GM21367 (cell line): ENCODE data around the gene OR9A4.
"Not testable (repeated sequence)": the region's sequence is repeated elsewhere in the genome, so short reads cannot be mapped to it uniquely, and the experiment has no call there.

ENCODE experiments used
- ATAC-seq: cut with Tn5 transposase; IDR thresholded peaks from one replicate; pipeline ENCODE4 v1.9.1; 2021; ENCODE audit not compliant: unreplicated experiment

The OR9A4 gene, protein sequence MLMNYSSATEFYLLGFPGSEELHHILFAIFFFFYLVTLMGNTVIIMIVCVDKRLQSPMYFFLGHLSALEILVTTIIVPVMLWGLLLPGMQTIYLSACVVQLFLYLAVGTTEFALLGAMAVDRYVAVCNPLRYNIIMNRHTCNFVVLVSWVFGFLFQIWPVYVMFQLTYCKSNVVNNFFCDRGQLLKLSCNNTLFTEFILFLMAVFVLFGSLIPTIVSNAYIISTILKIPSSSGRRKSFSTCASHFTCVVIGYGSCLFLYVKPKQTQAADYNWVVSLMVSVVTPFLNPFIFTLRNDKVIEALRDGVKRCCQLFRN

GRCh38 chr7:141916099-141916498 lies at the start of gene OR9A4:
OR9A4 (plus strand) TSS chr7:141916399; CDS start chr7:141918876, 2,477 bp downstream.
- no peak for ATAC-seq

DNA sequence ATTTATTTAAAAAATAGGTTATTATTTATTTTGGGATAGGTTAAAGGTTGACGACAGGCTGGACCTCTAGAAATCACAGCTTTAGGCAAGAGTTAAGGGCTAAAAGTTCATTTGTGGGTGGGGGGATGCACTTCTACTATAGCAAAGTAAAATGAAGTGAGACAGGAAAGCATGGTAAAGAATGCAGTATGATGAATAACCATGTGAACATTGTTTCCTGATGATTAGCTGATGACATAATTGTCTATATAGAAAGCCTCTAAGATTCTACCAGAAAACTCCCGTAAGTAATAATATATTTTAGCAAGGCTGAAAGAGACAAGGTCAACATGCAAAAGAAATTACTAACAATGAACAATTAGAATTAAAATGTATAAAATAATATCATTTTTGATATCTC lies 49.2 kb upstream of the OR9A4 start:
- ATAC-seq: no peak

- ATAC-seq: no peak
Measured at GRCh38 chr7:141872931-141873330, 43.3 kb upstream of the OR9A4 start.

DNA sequence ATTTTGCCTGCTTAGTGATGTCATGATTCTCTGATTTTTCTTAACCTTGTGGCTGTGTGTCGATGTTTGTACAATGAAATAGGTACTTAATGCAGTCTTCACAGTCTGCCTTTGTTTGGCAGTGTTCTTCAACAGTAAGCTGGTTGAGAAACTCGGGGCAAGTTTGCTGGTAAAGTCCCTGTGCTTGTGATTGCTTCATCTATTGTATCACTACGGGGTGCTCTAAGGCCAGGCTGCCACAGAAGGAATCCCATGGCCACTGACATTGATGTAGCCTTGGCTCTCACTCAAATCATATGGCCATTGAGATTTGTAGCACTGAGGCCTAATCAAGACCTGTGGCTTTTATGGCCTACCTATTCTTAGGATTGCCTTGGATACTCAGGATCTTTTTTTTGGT lies 41.4 kb upstream of the OR9A4 start:
- no peak for ATAC-seq

DNA sequence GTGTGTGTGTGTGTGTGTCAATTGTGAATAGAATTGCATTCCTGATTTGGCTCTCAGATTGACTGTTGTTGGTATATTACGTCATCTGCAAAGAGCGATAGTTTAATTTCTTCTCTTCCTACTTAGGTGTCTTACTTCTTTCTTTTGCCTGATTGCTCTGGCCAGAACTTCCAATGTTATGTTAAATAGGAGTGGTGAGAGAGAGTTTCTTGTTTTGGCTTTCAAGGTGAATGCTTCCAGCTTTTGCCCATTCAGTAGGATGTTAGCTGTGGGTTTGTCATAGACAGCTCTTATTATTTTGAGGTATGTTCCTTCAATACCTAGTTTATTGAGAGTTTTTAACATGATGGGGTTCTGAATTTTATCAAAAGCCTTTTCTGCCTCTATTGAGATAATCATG lies 40.7 kb upstream of the OR9A4 start:
- no peak for ATAC-seq

GRCh38 chr7:141876371-141876770 lies 39.8 kb upstream of the OR9A4 start:
- no peak for ATAC-seq

DNA sequence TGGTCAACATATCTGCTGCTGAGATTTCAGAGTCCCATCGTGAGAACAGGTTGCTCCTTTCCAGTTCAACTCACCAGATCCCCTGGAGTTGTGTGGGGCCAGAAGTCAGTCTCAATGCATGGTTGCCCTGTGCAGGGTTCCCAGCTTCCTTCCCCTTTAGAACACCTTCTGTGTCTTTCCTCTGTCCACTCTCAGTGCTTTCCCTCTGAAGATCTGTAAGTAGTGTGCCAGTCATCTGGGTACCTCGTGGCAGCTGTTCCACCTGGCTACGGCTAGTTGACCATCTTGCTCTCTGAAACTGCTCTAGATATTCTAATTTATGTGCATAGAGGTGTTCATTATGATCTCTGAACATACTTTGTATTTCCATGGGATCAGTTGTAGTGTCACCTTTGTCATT lies 38.8 kb upstream of the OR9A4 start:
- ATAC-seq: no peak

DNA sequence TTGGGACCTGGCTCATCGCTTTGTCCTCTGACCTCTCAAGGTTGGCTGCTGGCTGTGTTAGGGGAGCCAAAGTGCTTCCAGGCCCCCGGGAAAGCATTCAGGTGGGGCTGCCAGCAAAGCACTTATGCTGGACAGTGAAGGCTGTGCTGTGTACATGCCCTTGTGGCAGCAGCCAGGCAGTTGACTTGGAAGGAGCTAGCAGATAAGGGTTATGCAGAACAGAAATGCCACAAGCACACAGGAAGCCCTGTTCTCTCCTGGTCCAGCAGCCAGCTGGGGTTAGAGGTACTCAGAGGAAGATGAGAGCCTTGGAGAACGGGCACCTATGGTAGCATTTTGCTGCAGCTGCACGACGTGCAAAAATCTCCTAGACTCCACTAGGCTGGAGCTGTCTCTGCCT lies 35.2 kb upstream of the OR9A4 start:
- no peak for ATAC-seq

- no peak for ATAC-seq
Measured at GRCh38 chr7:141884539-141885225, 31.5 kb upstream of the OR9A4 start.

DNA sequence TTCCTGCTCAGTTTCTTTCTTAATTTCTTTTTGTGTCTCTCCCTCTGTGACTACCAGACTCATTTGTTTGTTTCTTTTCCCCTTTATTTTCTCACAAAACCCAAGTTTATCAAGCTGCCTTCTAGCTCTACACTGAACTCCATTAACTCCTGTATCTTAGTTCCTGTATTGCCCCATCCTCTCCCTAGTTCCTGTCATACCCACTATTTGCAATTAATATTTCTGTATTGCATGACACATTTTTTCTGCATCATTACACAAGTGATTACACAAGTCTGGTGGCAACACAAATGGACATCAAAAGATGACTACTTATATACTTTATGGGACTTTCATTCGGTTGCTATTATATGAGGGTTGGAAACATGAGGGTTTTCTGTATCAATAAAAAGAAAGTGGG lies 26.9 kb upstream of the OR9A4 start:
- ATAC-seq: no peak

DNA sequence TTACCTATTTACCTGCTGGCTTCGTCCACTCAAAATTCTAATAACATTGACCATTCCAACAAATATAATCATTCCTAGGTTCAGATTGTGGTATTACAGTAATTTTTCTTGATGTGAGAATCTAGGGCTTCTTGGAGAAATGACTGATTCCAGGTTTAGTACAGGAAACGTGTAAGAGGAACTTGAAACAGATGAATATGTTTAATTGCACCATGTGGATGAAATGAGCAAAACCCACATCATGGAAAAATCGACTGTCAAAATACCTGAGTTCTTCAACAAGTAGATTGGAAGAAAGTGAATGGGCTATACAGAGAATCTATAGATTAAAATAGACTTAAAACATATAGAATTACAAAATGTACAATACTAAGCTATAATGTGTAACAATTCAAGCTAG lies 24.9 kb upstream of the OR9A4 start:
- no peak for ATAC-seq

GRCh38 chr7:141899366-141899765 lies 16.8 kb upstream of the OR9A4 start:
- not testable (repeated sequence) for ATAC-seq

GRCh38 chr7:141906285-141906684 lies 9.9 kb upstream of the OR9A4 start:
- no peak for ATAC-seq

GRCh38 chr7:141911391-141911790 lies 4.8 kb upstream of the OR9A4 start:
- ATAC-seq: no peak

GRCh38 chr7:141915565-141915964 lies 634 bp upstream of the OR9A4 start:
- ATAC-seq: no peak

- no peak for ATAC-seq
Measured at GRCh38 chr7:141920281-141920680, 4.1 kb downstream of the OR9A4 start.

GRCh38 chr7:141928146-141928844 lies 12.1 kb downstream of the OR9A4 start:
- ATAC-seq: no peak

DNA sequence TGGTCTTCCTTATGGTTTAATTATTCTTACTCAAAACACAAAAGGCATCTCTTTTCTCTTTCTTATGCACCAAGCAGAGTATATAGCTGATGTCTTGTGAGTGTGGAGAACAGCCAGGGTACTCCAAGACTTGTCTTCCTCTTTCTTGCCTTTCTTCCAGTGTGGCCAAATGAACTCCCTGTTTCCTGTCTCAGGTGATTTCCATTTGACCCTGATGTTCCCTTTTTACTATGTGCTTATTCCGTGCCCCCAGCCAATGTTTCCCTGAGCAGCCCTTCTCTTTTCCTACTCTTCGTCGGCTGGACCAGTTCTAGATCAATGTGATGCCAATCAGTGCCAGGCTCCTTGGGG lies 12.6 kb downstream of the OR9A4 start:
- ATAC-seq: no peak

DNA sequence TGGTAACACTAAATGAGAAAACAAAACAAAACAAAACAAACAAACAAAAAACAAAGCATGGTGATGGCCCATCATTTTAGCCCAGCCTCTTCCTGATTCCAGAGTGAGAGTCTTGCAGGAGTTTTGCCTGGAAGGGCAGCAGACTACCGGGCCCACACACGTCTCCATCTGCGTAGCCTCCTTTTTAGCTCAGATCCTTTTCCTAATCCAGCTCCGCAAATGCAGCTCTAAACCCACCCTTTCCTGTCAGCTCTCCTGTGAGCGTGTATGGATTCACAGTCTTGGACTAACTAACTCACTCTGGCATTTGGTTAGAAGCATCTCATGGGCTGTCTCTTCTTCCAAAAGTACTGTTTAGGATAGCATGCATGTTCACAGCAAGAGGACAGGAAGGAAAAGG lies 14.0 kb downstream of the OR9A4 start:
- no peak for ATAC-seq

DNA sequence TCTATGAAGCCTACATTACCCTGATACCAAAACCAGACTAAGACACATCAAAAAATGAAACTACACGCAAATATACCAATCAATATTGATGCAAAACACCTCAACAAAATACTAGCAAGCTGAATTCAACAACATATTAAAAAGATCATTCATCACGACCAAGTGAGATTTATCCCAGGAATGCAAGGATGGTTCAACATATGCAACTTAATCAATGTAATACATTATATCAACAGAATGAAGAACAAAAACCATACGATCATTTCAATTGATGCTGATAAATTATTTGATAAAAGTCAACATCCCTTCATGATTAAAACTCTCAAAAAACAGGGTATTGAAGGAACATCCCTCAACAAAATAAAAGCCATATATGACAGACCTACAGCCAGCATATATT lies 24.9 kb downstream of the OR9A4 start:
- ATAC-seq: no peak

DNA sequence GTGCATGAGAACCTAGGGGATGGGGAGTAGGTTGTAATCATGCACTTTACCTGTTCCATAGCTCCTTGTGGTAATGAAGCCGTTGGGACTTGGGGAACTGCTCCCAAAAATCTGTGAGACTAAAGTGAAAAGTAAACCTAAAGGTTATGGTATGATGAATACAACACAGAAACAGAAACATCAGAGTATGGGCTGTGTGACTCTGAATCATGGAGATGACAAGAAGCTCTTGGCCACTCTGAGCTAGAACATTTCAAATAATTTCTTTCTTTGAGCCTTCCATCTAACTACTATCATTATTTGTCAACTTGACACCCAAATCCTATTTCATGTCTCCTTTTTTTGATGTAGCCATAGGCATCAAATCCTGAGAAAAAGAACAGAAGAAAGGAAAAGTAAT lies 27.6 kb downstream of the OR9A4 start:
- ATAC-seq: no peak

- ATAC-seq: no peak
Measured at GRCh38 chr7:141944811-141945210, 28.6 kb downstream of the OR9A4 start.
